B cell (primary cell): Measurements from ENCODE around the gene CAMK2D. TPM values are rescaled to one million over a fixed set of nuclear protein-coding genes. Genes with fewer than 3 reads are reported as not detected.

Experiments
- ATAC-seq: fragments of 200-7000 bp; cut with Tn5 transposase; one replicate; pipeline ENCODE4 v1.10.0; 2021; ENCODE audit warnings: low read depth, mild to moderate bottlenecking, moderate number of reproducible peaks, moderate library complexity
- CTCF ChIA-PET: fragments of 350-600 bp; sonication (Branson Sonifier 250); formaldehyde crosslinking; loops from one replicate; lab custom pipeline; 2021; ENCODE audit warnings: antibody characterized with exemption, inconsistent platforms; lab: Charles Lee
- POLR2A ChIA-PET: fragments of 350-600 bp; sonication (Branson Sonifier 250); formaldehyde crosslinking; loops from one replicate; lab custom pipeline; 2021; ENCODE audit warnings: antibody characterized with exemption; lab: Charles Lee
- DNase-seq: peaks from one replicate; pipeline ENCODE4 v3.0.0; 2013
- H2AFZ ChIP-seq: 2 replicates; pipeline ENCODE4 v1.6.1; 2012; ENCODE audit warnings: mild to moderate bottlenecking, low read depth, low read length; ENCODE audit not compliant: insufficient read depth, poor library complexity, severe bottlenecking
- H3K27ac ChIP-seq, 2 donors: 1 replicate in 1 of 2; 2 replicates in 1 of 2; pipeline ENCODE4 v1.5.1; 2012 to 2013; ENCODE audit warnings: low read length in 2 of 2, mild to moderate bottlenecking in 2 of 2, moderate library complexity in 1 of 2
- H3K27me3 ChIP-seq, 4 experiments: fragments of 200-600 bp in 1 of 4; sonication (generic) in 1 of 4; replicated peaks in 1 of 4; 1 replicate in 2 of 4; 2 replicates in 2 of 4; pipeline versions ENCODE4 v1.6.1 to v1.7.0; 2013 to 2016; ENCODE audit warnings: low read length in 3 of 4, mild to moderate bottlenecking in 2 of 4, mixed read lengths in 1 of 4, moderate library complexity in 1 of 4; ENCODE audit not compliant: insufficient read depth in 4 of 4, control insufficient read depth in 3 of 4; ENCODE audit errors: control extremely low read depth in 1 of 4
- H3K36me3 ChIP-seq, 2 experiments: replicated peaks in 1 of 2; 1 replicate in 1 of 2; 2 replicates in 1 of 2; pipeline versions ENCODE4 v1.6.1 to v1.7.1; 2013; ENCODE audit warnings: low read length in 1 of 2; ENCODE audit not compliant: insufficient read depth in 2 of 2, control insufficient read depth in 1 of 2; ENCODE audit errors: control extremely low read depth in 1 of 2, extremely low read depth in 1 of 2
- H3K4me1 ChIP-seq, 2 donors: fragments of 200-600 bp in 1 of 2; sonication (generic) in 1 of 2; 1 replicate in 1 of 2; 2 replicates in 1 of 2; pipeline versions ENCODE4 v1.5.1 to v1.6.1; 2013 to 2017; ENCODE audit warnings: low read length in 2 of 2; ENCODE audit not compliant: control insufficient read depth in 2 of 2, insufficient read depth in 2 of 2
- H3K4me2 ChIP-seq: replicated peaks from 2 replicates; pipeline ENCODE3; 2012; ENCODE audit warnings: mild to moderate bottlenecking, low read depth, low read length; ENCODE audit not compliant: poor library complexity, severe bottlenecking
- H3K4me3 ChIP-seq, 5 experiments: fragments of 200-600 bp in 1 of 5; sonication (generic) in 1 of 5; 1 replicate in 3 of 5; 2 replicates in 2 of 5; pipeline versions ENCODE4 v1.5.1 to v1.7.0; 2011 to 2016; ENCODE audit warnings: low read length in 4 of 5, mild to moderate bottlenecking in 4 of 5, low read depth in 2 of 5, control low read depth in 1 of 5, moderate library complexity in 1 of 5; ENCODE audit not compliant: insufficient read depth in 1 of 5; ENCODE audit errors: control extremely low read depth in 1 of 5, extremely low read depth in 1 of 5
- H3K79me2 ChIP-seq: fragments of 200-600 bp; sonication (generic); one replicate; pipeline ENCODE4 v1.6.0; 2016; ENCODE audit warnings: low read length; ENCODE audit not compliant: control insufficient read depth, insufficient read depth
- H3K9ac ChIP-seq: fragments of 200-600 bp; sonication (generic); 2 replicates; pipeline ENCODE4 v1.6.1; 2017; ENCODE audit warnings: mild to moderate bottlenecking, low read length, moderate library complexity
- H3K9me3 ChIP-seq, 3 donors: one replicate each; pipeline versions ENCODE4 v1.6.1 to v1.7.1; 2013; ENCODE audit warnings: low read length in 2 of 3; ENCODE audit not compliant: control insufficient read depth in 2 of 3, insufficient read depth in 1 of 3; ENCODE audit errors: control extremely low read depth in 1 of 3
- H4K20me1 ChIP-seq: 2 replicates; pipeline ENCODE4 v1.6.0; 2012; ENCODE audit warnings: mild to moderate bottlenecking, low read length; ENCODE audit not compliant: insufficient read depth, control insufficient read depth, poor library complexity, severe bottlenecking
- H3K27ac Mint-ChIP-seq: one replicate; pipeline ENCODE4 v1.8.0; 2021; ENCODE audit warnings: mixed read lengths
- H3K27me3 Mint-ChIP-seq: one replicate; pipeline ENCODE4 v1.8.0; 2021; ENCODE audit warnings: mixed read lengths
- H3K4me1 Mint-ChIP-seq: one replicate; pipeline ENCODE4 v1.8.0; 2021; ENCODE audit warnings: mixed read lengths
- H3K4me3 Mint-ChIP-seq: one replicate; pipeline ENCODE4 v1.8.0; 2021; ENCODE audit warnings: mixed read lengths
- H3K9me3 Mint-ChIP-seq: one replicate; pipeline ENCODE4 v1.8.0; 2022; ENCODE audit warnings: mixed read lengths; ENCODE audit not compliant: insufficient read depth
- EZH2 ChIP-seq: IDR thresholded peaks from 2 replicates; pipeline ENCODE4 v1.6.1; 2012; ENCODE audit warnings: borderline replicate concordance, low read depth, mild to moderate bottlenecking, moderate library complexity, low read length; ENCODE audit not compliant: insufficient read depth, poor library complexity, severe bottlenecking
- WGBS: methylation state at CpG from one replicate; pipeline ENCODE4 v1.1.5; 2013; ENCODE audit warnings: missing lambda C conversion rate; ENCODE audit not compliant: insufficient coverage; 5-methylcytosine and 5-hydroxymethylcytosine counted together
- intact Hi-C: fragments of 100-400 bp; cut with micrococcal nuclease; formaldehyde crosslinking; loops from one replicate; pipeline ENCODE4 v1.10.0; 2022
- polyA plus RNA-seq: library from polyadenylated mRNA; depleted of rRNA; stranded (reverse); fragments of >200 nt; gene quantifications from 2 replicates; pipeline ENCODE4 v1.2.3, GENCODE V29; 2012
- total RNA-seq, 2 donors: library from RNA; stranded (reverse); fragments of 120-200 nt in 1 of 2; gene quantifications; 1 replicate in 1 of 2; 2 replicates in 1 of 2; pipeline versions ENCODE4 v1.2.3 to v1.2.4, GENCODE V29; 2013 to 2022
- TF ChIP-seq, protein P1 (sequence below): fragments of 200-600 bp; IDR thresholded peaks from one replicate; pipeline ENCODE4 v1.8.0; 2022; ENCODE audit warnings: antibody characterized with exemption, mild to moderate bottlenecking

Gene CAMK2D
- total and polyA plus RNA-seq, 2 donors (not counting 1 experiment from before 2014, with no cell fraction given) = 26.3 to 57.0 TPM

DNA sequence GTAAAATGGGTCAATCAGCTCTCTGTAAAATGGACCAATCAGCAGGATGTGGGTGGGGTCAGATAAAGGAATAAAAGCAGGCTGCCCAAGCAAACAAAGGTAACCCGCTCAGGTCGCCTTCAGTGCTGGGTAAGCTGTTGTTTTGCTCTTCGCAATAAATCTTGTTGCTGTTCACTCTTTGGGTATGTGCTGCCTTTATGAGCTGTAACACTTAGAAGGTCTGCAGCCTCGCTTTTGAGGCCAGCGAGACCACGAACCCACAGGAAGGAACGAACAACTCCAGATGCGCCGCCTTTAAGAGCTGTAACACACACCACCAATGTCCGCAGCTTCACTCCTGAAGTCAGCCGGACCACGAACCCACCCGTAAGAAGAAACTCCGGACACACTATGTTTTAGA lies 11.5 kb upstream of the CAMK2D start:
- Histone ChIP-seq H3K27me3 (peaks cover 0 to 16% (median 2%) of the 10 kb centered on the region in 4 experiments), H3K4me2 (peak overlapping the region; percentile 47), H3K4me3 (peak overlapping the region in 2 of 5 experiments; percentile 7 to 25), H3K79me2 (no peaks in the 10 kb centered on the region), H4K20me1 (no peaks in the 10 kb centered on the region), H3K4me1 (peaks cover 2 to 4% of the 10 kb centered on the region in 2 donors), H3K36me3 (no peaks in the 10 kb centered on the region), H3K9ac (no peak overlapping the region), H2AFZ (peak overlapping the region; percentile 71), H3K27ac (no peak overlapping the region), H3K9me3 (peaks cover 0 to 11% (median 0%) of the 10 kb centered on the region in 3 donors)
- ATAC-seq = no peak
- H3K27ac Mint-ChIP-seq = peak overlapping the region; percentile 27
- peaks cover 9% of the 10 kb centered on the region for H3K4me1 Mint-ChIP-seq
- ChIA-PET CTCF (interaction anchor here (1.0 to 1.3 kb wide), 2 partner anchors 10 to 12 kb away, joined by 3 to 4 read pairs; no protein-coding TSS in a partner anchor), POLR2A (no interaction called here)
- H3K27me3 Mint-ChIP-seq = peaks cover 21% of the 10 kb centered on the region
- no peaks in the 10 kb centered on the region for H3K9me3 Mint-ChIP-seq
- TF ChIP-seq, protein P1, sequence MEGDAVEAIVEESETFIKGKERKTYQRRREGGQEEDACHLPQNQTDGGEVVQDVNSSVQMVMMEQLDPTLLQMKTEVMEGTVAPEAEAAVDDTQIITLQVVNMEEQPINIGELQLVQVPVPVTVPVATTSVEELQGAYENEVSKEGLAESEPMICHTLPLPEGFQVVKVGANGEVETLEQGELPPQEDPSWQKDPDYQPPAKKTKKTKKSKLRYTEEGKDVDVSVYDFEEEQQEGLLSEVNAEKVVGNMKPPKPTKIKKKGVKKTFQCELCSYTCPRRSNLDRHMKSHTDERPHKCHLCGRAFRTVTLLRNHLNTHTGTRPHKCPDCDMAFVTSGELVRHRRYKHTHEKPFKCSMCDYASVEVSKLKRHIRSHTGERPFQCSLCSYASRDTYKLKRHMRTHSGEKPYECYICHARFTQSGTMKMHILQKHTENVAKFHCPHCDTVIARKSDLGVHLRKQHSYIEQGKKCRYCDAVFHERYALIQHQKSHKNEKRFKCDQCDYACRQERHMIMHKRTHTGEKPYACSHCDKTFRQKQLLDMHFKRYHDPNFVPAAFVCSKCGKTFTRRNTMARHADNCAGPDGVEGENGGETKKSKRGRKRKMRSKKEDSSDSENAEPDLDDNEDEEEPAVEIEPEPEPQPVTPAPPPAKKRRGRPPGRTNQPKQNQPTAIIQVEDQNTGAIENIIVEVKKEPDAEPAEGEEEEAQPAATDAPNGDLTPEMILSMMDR = no peak
- no peak for TF ChIP-seq EZH2
- intact Hi-C loops = no loop called here
- DNase-seq = no peak
- 13% methylated on average over 14 of the region's 14 CpGs for WGBS
- H3K4me3 Mint-ChIP-seq = peak overlapping the region; percentile 76

DNA sequence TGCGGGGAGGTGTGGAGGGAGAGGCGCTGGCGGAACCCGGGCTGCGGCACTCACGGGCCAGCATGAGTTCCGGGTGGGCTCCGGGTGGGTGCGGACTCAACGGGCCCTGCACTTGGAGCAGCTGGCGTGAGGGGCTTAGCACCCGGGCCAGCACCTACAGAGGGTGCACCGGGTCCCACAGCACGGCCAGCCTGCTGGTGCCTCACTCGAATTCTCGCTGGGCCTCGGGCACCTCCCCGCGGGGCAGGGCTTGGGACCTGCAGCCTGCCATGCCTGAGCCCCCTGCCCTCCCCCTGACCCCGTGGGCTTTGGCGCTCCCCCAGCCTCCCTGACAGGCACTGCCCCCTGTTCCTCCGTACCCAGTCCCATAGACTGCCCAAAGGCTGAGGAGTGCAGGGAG lies 10.8 kb upstream of the CAMK2D start:
- Mint-ChIP-seq H3K4me3 (no peak overlapping the region), H3K27ac (no peak overlapping the region), H3K27me3 (peaks cover 18% of the 10 kb centered on the region), H3K4me1 (peaks cover 9% of the 10 kb centered on the region), H3K9me3 (no peaks in the 10 kb centered on the region)
- DNase-seq = no peak
- WGBS = 98% methylated on average over 22 of the region's 22 CpGs
- intact Hi-C loops = no loop called here
- Histone ChIP-seq H3K4me1 (peaks cover 2 to 4% of the 10 kb centered on the region in 2 donors), H3K36me3 (no peaks in the 10 kb centered on the region), H3K27me3 (peaks cover 0 to 16% (median 2%) of the 10 kb centered on the region in 4 experiments), H3K79me2 (no peaks in the 10 kb centered on the region), H3K9me3 (peaks cover 0 to 11% (median 0%) of the 10 kb centered on the region in 3 donors), H3K9ac (no peak overlapping the region), H3K4me3 (no peak overlapping the region), H4K20me1 (no peaks in the 10 kb centered on the region), H3K4me2 (no peak overlapping the region), H2AFZ (no peak overlapping the region), H3K27ac (no peak overlapping the region)
- TF ChIP-seq EZH2 = no peak
- TF ChIP-seq, protein P1 = no peak
- ChIA-PET POLR2A (no interaction called here), CTCF (interaction anchor here (1.3 kb wide), 1 partner anchor 10 kb away, joined by 4 read pairs; no protein-coding TSS in a partner anchor)
- no peak for ATAC-seq
